ENCODE measurements around the gene SLX1B. TPM values are rescaled to one million over a fixed set of nuclear protein-coding genes. Genes with fewer than 3 reads are reported as not detected.
"Not testable (repeated sequence)": the region's sequence is repeated elsewhere in the genome, so short reads cannot be mapped to it uniquely, and the experiment has no call there.

SLX1B gene
- polyA plus RNA-seq (2012; ENCODE audit: low read depth, missing spikeins), result 1.6 TPM

DNA sequence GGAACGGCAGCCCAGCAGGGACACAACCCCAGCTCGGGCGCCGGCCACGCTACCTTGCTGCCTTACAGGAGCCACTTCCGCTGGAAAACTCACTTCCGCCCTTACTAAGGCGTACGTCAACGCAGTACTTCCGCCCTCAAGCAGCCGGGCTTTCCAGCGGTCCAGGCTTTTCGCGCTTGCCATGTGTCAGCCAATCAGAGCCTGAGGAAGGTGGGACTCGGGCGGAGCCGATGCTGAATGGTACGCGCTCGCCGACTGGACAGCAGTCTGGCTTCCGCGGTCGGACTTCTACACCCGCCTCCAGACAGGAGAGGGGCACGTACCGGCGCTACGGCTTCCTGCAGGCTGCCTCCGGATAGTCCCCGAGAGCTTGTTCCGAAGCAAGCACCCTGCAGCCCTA is at the start of gene SLX1B, which contains the start of gene BOLA2:
SLX1B (plus strand) TSS at position 265 of the 400 bp plus-strand sequence.
BOLA2 (minus strand) TSS at position 83 of the 400 bp plus-strand sequence. CDS start 98 bp downstream, outside the sequence.
- not testable (repeated sequence) for DNase-seq (ENCODE audit: insufficient read length, low spot score)
- peak; percentile 100 for FAIRE-seq

DNA sequence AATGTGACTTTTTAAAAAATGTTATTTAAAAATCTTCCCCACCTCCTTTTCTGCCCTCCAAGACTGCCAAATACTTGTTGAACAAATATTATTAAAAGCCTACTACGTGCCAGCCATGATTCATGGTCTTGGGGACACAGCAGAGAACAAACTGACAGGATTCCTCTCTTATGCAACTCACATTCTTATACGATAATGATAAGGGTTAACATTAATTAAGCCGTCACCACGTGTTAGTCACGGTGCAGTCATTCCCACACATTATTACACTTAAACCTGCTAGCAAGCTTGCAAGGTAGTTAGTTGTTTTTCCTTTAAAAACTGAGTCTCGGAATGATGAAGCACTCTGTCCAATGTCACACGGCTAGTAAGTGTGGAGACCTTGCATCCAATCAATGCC is 49.1 kb upstream of the SLX1B start:
- not testable (repeated sequence) for FAIRE-seq; DNase-seq (ENCODE audit: insufficient read length, low spot score)

DNA sequence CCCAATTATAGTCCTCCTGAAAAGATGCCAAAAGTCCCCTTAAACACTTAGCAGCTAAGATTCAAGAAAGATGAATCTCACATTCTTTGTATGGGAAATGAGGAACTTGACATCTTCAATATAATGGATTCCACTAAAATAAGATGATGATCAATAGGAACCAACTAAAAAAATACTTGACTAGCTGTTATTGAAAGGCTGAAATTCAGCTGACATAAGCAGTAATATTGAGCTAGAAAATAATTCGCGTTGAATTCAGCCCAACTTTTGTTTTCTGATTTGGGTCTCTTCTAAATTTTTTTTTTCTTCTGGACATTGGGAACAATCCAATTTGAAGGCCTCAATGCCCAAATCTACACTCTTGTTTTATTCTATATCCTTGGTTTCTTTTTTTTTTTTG is 30.7 kb upstream of the SLX1B start:
- not testable (repeated sequence) for FAIRE-seq; DNase-seq (ENCODE audit: insufficient read length, low spot score)

DNA sequence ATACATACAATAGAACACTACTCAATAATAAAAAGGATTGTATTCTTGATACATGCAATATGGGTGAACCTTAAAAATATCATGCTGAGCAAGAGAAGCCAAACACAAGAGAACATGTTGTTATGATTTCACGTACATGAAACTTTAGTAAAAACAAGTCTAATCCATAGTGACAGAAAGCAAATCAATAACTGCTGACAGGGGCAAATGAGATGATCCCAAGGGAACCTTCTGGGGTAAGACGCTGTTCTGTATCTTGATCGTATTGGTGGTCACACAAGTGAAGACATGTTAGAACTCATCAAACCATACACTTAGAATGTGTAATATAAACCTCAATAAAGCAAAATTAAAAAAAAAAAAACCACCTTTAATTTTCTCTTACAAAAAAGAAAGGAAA is 28.9 kb upstream of the SLX1B start:
- DNase-seq (ENCODE audit: insufficient read length, low spot score); FAIRE-seq: not testable (repeated sequence)

DNA sequence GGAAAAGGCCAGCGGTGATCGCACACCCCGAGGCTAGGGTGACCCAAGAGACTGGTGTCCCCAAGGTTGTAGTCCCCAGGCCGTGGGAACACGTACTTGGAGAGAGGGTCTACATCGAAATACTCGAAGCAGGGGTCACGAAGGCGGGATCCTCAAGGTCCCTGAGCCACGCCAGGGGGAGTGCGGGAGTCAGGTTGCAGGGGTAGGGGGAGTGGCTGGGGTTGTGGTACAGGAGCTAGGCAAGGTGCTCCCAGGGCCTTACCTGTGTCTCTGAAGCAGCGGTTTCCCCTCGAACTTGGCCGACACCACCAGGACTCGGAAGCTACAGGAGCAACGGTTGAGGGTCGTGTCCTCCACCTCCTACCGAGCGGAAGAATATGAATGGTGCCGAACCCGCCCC is 579 bp upstream of the SLX1B start:
- FAIRE-seq; DNase-seq (ENCODE audit: insufficient read length, low spot score): not testable (repeated sequence)

DNA sequence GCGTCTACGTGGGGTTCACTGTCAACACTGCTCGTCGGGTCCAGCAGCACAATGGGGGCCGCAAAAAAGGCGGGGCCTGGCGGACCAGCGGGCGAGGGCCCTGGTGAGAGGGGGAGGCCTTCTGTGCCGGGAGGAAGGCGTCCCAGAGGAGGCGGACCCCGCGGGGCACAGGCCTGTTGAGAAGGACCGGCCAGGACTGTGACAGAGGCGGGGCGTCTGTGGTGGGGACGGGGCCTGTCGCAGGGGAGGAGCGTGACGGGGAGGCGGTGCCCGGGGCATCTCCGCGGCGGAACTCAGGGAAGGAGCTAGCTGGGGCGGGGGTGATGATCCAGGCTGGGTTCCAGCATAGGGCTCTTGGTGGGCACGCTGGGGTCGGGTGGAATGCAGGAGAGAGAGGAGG is 495 bp downstream of the SLX1B start:
- not testable (repeated sequence) for DNase-seq (ENCODE audit: insufficient read length, low spot score)
- peak; percentile 86 for FAIRE-seq

DNA sequence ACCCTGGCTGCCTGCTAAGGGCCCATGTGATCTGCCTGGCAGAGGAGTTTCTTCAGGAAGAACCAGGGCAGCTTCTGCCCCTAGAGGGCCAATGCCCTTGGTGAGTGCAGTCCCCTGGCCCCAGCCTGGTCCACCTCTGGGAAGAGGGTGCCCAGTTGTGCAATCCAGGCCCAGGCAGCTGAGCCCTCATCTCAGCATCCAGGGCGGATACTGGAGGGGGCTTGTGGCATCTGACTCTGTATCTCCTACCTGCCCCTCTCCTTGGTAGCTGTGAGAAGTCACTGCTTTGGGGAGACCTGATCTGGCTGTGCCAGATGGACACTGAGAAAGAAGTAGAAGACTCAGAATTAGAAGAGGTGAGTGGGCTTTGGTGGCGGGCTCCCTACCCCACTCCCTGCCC is 3.3 kb downstream of the SLX1B start:
- not testable (repeated sequence) for FAIRE-seq; DNase-seq (ENCODE audit: insufficient read length, low spot score)

DNA sequence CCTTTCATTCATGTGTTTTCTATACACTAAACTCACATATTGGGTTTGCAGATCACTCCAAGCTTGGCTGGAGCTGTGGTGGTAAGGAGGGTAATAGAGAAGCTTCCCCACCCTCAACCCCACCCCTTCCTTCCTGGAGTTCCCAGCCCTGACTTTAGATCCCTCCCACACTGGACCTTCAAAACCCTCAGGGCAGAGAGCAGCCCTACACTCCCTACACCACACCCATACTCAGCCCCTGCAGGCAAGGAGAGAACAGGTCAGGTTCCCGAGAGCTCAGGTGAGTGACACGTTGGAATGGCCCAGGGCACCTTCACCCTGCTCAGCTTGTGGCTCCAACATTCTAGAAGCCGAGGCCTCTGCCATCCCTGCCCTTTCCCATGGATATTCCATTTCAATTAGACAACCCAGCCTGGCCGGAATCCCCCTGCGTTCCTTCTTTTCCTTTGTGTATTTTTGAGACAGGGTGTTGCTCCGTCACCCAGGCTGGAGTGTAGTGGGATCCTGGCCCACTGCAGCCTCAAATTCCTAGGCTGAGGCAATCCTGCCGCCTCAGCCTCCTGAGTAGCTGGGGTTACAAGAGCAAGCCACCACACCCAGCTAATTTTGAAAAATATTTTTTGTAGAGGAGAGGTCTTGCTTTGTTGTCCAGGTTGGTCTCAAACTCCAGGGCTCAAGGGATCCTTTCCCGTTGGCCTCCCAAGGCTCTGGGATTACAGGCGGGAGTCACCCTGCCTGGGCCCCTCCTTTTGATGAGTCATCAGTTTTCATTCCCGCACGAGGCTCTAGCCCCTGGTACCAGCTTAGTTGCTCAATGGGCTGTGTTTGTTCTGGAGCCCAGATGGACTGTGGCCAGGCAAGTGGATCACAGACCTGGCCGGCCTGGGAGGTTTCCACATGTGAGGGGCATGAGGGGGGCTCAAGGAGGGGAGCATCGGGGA is 5.6 kb downstream of the SLX1B start, which contains the start of gene SULT1A4:
SULT1A4 (plus strand) TSS at position 208 of the 941 bp plus-strand sequence. CDS start 1,473 bp downstream, outside the sequence.
- DNase-seq (ENCODE audit: insufficient read length, low spot score); FAIRE-seq: not testable (repeated sequence)

DNA sequence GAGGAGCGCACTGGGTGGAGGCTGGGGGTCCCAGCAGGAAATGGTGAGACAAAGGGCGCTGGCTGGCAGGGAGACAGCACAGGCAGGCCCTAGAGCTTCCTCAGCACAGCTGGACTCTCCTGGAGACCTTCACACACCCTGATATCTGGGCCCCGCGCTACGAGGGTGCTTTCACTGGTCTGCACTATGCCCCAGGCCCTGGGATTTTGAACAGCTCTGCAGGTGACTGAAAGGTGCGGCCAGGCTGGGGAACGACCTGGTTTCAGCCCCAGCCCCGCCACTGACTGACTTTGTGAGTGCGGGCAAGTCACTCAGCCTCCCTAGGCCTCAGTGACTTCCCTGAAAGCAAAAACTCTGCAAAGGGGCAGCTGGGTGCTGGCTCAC is 6.3 kb downstream of the SLX1B start:
- not testable (repeated sequence) for FAIRE-seq; DNase-seq (ENCODE audit: insufficient read length, low spot score)

DNA sequence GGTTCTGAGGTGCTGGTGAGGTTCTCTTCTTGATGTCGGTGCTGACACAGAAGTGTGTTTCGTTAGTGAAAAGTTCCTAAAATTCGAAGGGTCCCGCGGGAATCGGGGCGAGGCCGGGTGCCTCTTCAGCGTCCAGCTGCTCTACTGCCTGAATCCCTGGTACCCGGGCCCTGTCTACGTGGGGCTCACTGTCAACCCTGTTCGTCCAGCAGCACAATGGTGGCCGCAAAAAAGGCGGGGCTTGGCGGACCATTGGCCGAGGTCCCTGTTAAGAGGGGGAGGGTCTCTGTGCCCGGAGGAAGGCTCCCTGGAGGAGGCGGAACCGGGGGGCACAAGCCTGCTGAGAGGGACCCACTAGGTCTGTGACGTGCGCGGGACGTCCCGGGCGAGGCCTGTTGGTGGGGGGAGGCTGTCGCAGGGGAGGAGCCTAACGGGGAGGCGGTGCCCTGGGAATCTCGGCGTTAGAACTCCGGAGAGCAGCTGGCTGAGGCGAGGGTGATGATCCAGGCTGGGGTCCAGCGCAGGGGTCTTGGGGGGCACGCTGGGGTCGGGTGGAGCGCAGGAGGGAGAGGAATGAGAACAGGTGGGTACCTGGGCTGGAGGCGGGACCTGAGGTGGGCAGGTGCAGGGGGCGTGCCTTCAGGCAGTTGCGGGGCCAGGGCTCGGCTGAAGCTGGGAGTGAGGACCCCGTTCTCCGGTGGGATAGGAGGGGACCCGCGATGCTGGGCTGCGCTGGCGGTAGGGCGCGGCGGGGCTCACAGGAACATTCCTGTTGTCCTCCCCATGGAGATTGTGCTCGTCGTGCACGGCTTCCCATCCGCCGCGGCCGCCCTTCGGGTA is 11.9 kb downstream of the SLX1B start:
- FAIRE-seq; DNase-seq (ENCODE audit: insufficient read length, low spot score): not testable (repeated sequence)

DNA sequence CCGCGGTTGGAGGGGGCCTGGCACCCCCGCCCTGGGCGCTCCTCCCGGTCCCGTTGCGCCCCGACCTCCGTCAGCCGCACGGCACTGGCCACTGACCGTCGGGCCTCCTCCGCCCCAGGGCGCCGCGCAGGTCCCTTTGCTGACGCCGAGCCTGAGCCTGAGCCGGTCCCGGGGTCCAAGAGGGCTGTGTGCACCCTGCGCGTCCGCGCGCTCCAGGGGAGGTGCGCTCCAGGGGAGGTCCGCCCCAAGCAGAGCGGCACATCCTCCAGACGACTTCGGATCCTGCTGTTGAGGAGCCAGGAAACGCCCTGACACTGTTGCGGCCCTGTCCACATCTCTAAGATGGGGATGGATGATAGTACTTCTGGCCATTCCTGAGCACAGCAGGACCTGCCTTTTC is 12.6 kb downstream of the SLX1B start:
- FAIRE-seq; DNase-seq (ENCODE audit: insufficient read length, low spot score): not testable (repeated sequence)

DNA sequence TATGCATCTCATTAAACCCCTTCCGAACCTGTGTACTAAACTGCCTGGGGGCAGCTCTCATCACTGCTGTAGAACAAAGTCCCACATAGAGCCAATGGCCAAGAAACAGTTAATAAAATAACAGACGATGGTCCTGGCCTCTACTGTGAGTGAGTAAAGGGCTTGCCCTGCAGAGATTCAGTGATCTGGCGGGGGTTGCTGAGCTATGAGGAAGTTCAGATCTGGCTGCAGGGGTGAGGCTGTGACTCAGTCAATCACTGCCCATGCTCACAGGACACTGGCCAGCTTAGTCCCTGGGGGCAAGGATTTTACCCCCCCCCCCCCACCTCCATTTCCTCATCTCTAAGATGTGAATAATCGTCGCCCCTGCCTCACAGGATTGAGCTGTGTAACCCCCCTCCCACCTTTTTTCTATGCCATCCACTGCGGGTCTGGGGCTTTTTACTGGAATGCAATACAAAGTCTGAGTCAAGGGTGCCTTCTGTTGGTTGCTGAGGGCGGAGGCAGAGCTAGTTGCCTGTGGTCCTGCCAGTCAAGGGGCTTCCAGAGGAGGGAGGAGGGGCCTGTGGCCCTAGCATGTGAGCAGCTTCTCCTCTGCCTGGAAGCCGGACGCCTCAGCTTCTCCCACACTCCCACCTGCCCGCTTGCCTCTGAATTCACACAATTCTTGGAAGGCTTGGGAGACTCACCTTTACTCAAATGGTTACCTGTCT is 13.5 kb downstream of the SLX1B start:
- FAIRE-seq; DNase-seq (ENCODE audit: insufficient read length, low spot score): not testable (repeated sequence)

DNA sequence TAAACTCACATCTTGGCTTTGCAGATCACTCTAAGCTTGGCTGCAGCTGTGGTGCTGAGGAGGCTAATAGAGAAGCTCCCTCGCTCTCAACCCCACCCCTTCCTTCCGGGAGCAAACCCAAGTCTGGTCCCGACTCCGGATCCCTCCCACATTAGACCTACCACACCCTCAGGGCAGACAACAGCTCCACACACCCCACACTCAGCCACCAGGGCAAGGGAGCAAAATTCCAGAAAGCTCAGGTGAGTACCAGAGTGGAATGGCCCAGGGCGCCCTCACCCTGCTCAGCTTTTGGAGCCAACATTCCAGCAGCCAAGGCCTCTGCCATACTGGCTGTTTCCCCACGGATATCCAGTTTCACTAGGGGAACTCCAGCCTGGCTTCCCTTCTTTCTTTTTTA is 15.3 kb downstream of the SLX1B start:
- FAIRE-seq; DNase-seq (ENCODE audit: insufficient read length, low spot score): not testable (repeated sequence)

DNA sequence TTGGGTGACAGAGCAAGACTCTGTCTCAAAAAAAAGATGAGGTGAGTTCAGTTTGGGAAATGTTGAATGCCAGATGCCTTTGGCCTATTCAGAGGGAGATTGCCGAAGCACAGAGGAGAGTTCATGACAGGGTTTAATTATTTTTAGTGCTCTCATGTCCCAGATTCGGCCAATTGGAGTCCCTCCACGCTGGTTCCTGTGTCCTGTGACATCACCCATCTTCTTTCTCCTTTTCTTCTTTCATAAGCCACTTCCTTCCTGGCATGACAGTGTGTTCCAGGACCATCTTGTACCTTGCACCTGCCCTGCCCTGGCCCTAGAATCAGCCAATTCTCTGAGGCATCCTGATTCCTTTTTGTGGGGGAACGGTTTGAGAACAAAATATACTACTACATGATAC is 17.7 kb downstream of the SLX1B start:
- FAIRE-seq; DNase-seq (ENCODE audit: insufficient read length, low spot score): not testable (repeated sequence)

DNA sequence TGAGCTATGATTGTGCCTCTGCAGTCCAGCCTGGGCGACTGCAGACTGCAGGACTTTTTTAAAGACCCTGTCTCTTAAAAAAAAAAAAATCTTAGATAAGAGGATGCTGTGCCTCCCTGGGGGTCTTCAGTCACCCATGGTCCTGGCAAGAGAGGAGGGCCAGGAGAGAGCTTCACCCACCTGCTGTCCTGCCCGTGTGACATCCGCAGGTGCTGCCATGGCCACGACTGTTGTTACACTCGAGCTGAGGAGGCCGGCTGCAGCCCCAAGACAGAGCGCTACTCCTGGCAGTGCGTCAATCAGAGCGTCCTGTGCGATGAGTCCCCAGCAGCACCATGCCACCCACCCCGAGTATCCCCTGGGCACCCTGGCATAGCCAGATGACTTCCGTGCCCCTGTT is 27.9 kb downstream of the SLX1B start:
- DNase-seq (ENCODE audit: insufficient read length, low spot score); FAIRE-seq: not testable (repeated sequence)

DNA sequence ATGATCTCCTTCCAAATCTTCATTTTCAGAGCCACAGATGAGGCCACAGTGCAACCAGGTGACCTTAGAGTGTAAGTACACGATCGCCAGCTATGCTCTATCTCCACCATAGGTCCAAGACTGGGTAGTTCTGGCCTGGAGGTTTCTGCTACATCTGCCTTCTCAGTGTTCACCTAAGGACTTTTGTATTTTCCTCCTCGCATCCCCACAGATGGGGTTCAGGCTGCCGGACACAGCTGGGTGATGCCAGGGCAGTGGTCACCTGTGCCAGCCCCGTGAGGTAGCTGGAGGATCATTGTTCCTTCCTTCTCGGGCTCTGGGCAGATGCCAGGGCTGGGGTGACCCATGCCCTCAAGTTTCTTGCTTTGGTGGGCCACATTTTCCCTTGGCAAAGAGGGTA is 52.0 kb downstream of the SLX1B start, which contains the start of gene NPIPB12:
NPIPB12 (minus strand) TSS at position 101 of the 400 bp plus-strand sequence.
- DNase-seq (ENCODE audit: insufficient read length, low spot score); FAIRE-seq: not testable (repeated sequence)

Data from GM12891 (cell line).